WTC11 (cell line): ENCODE data around the gene GJE1. TPM values are rescaled to one million over a fixed set of nuclear protein-coding genes. Genes with fewer than 3 reads are reported as not detected.

Experiments used
- ATF1 ChIP-seq: sonication (generic); formaldehyde crosslinking; IDR thresholded peaks from 2 replicates; pipeline ENCODE4 v1.8.1; 2023; ENCODE audit warnings: mild to moderate bottlenecking, moderate library complexity, missing genetic modification reagents
- ATF2 ChIP-seq: sonication (generic); formaldehyde crosslinking; IDR thresholded peaks from 2 replicates; pipeline ENCODE4 v1.8.1; 2022; ENCODE audit warnings: low read depth, missing genetic modification reagents, borderline replicate concordance
- E2F5 ChIP-seq: sonication (generic); formaldehyde crosslinking; IDR thresholded peaks from 2 replicates; pipeline ENCODE4 v1.8.1; 2022; ENCODE audit warnings: mild to moderate bottlenecking, moderate library complexity, missing genetic modification reagents
- ESRRA ChIP-seq: sonication (generic); formaldehyde crosslinking; IDR thresholded peaks from 2 replicates; pipeline ENCODE4 v1.8.1; 2022; ENCODE audit warnings: mild to moderate bottlenecking, missing genetic modification reagents, borderline replicate concordance
- FOXP1 ChIP-seq: sonication (generic); formaldehyde crosslinking; IDR thresholded peaks from 2 replicates; pipeline ENCODE4 v1.8.0; 2022; ENCODE audit warnings: missing genetic modification reagents, mild to moderate bottlenecking, moderate library complexity, borderline replicate concordance
- FOXP4 ChIP-seq: sonication (generic); formaldehyde crosslinking; IDR thresholded peaks from 2 replicates; pipeline ENCODE4 v1.8.0; 2022; ENCODE audit warnings: mild to moderate bottlenecking, missing genetic modification reagents
- IRF2 ChIP-seq: sonication (generic); formaldehyde crosslinking; IDR thresholded peaks from 2 replicates; pipeline ENCODE4 v1.8.0; 2022; ENCODE audit warnings: low read depth, missing genetic modification reagents, borderline replicate concordance
- JAZF1 ChIP-seq: fragments of 250-450 bp; sonication (Bioruptor Pico); IDR thresholded peaks from 2 replicates; pipeline ENCODE4 v1.9.0; 2021; ENCODE audit warnings: moderate library complexity, mild to moderate bottlenecking, inconsistent platforms
- MAX ChIP-seq: sonication (generic); formaldehyde crosslinking; IDR thresholded peaks from 2 replicates; pipeline ENCODE4 v1.8.0; 2022; ENCODE audit warnings: mild to moderate bottlenecking, missing genetic modification reagents
- MYBL2 ChIP-seq: sonication (generic); formaldehyde crosslinking; IDR thresholded peaks from 2 replicates; pipeline ENCODE4 v1.8.1; 2023; ENCODE audit warnings: mild to moderate bottlenecking, moderate library complexity, missing genetic modification reagents
- PRDM15 ChIP-seq: sonication (generic); formaldehyde crosslinking; IDR thresholded peaks from 2 replicates; pipeline ENCODE4 v1.8.0; 2022; ENCODE audit warnings: missing genetic modification reagents
- PRRX2 ChIP-seq: fragments of 250-450 bp; sonication (Bioruptor Pico); IDR thresholded peaks from 2 replicates; pipeline ENCODE4 v1.8.0; 2021; ENCODE audit warnings: mild to moderate bottlenecking
- RORB ChIP-seq: fragments of 250-450 bp; sonication (Bioruptor Pico); IDR thresholded peaks from 2 replicates; pipeline ENCODE4 v1.9.0; 2021; ENCODE audit warnings: mild to moderate bottlenecking
- TCF7 ChIP-seq: sonication (generic); formaldehyde crosslinking; IDR thresholded peaks from 2 replicates; pipeline ENCODE4 v1.8.0; 2022; ENCODE audit warnings: mild to moderate bottlenecking, low read depth, missing genetic modification reagents, moderate library complexity
- TEAD1 ChIP-seq: sonication (generic); formaldehyde crosslinking; IDR thresholded peaks from 2 replicates; pipeline ENCODE4 v1.8.0; 2022; ENCODE audit warnings: mild to moderate bottlenecking, missing genetic modification reagents
- ZNF219 ChIP-seq: sonication (generic); formaldehyde crosslinking; IDR thresholded peaks from 2 replicates; pipeline ENCODE4 v1.8.0; 2023; ENCODE audit warnings: missing genetic modification reagents, mild to moderate bottlenecking, borderline replicate concordance
- ZNF423 ChIP-seq: fragments of 250-450 bp; sonication (Bioruptor Pico); IDR thresholded peaks from 2 replicates; pipeline ENCODE4 v2.1.2; 2022; ENCODE audit warnings: mild to moderate bottlenecking, moderate library complexity
- ZNF425 ChIP-seq: fragments of 250-450 bp; sonication (Bioruptor Pico); conservative IDR thresholded peaks from 2 replicates; pipeline ENCODE4 v1.9.0; 2021; ENCODE audit warnings: mild to moderate bottlenecking
- total RNA-seq: library from RNA; stranded (reverse); gene quantifications from 3 replicates; pipeline ENCODE4 v1.2.3, GENCODE V29; 2021

Gene GJE1
- total RNA-seq, 1 experiment from 2014 or later: not detected

- TF ChIP-seq TEAD1 (CRISPR knock-in tag) (peak; percentile 95), MAX (CRISPR knock-in tag) (peak; percentile 90), PRRX2 (CRISPR knock-in tag) (no peak), ATF2 (CRISPR knock-in tag) (no peak), ZNF423 (peak; percentile 19; the same call in 1 of the 2 replicates), MYBL2 (CRISPR knock-in tag) (peak; percentile 81; the same call in 1 of the 2 replicates), ZNF219 (no peak), ESRRA (no peak), E2F5 (CRISPR knock-in tag) (0 out of 2 replicates have a peak, but pooled peaks have one; percentile 49), FOXP4 (CRISPR knock-in tag) (peak; percentile 69; the same call in 1 of the 2 replicates), JAZF1 (no peak), PRDM15 (no peak), RORB (no peak), ATF1 (CRISPR knock-in tag) (no peak), IRF2 (CRISPR knock-in tag) (no peak), FOXP1 (CRISPR knock-in tag) (peak; percentile 88; the same call in 1 of the 2 replicates), TCF7 (CRISPR knock-in tag) (no peak), ZNF425 (no peak)
These were observed 14.3 kb downstream of the GJE1 start, which contains the start of the genes NMBR and VTA1 (continued) for GRCh38 chr6:142146828-142147662.
